GM08714 (cell line): ENCODE data around the gene FCAMR.

ENCODE experiments used
- H3K4me3 ChIP-seq: fragments of 200-500 bp; sonication (Bioruptor generic); 2 replicates; pipeline ENCODE4 v1.5.1; 2014; ENCODE audit warnings: mild to moderate bottlenecking, low read length, inconsistent platforms
- ZNF274 ChIP-seq: IDR thresholded peaks from 2 replicates; pipeline ENCODE4 v1.6.1; 2012; ENCODE audit warnings: mild to moderate bottlenecking, low read depth, low read length

Gene FCAMR

GRCh38 chr1:207004931-207005830 is 34.9 kb upstream of the FCAMR start:
- no peak for TF ChIP-seq ZNF274
- H3K4me3 ChIP-seq = no peak overlapping the region

- no peak for TF ChIP-seq ZNF274
- no peak overlapping the region for H3K4me3 ChIP-seq
Measured at GRCh38 chr1:207003210-207003609, 33.0 kb upstream of the FCAMR start.

- H3K4me3 ChIP-seq = no peak overlapping the region
- TF ChIP-seq ZNF274 = no peak
Measured at GRCh38 chr1:207002724-207003146, 32.5 kb upstream of the FCAMR start.

DNA sequence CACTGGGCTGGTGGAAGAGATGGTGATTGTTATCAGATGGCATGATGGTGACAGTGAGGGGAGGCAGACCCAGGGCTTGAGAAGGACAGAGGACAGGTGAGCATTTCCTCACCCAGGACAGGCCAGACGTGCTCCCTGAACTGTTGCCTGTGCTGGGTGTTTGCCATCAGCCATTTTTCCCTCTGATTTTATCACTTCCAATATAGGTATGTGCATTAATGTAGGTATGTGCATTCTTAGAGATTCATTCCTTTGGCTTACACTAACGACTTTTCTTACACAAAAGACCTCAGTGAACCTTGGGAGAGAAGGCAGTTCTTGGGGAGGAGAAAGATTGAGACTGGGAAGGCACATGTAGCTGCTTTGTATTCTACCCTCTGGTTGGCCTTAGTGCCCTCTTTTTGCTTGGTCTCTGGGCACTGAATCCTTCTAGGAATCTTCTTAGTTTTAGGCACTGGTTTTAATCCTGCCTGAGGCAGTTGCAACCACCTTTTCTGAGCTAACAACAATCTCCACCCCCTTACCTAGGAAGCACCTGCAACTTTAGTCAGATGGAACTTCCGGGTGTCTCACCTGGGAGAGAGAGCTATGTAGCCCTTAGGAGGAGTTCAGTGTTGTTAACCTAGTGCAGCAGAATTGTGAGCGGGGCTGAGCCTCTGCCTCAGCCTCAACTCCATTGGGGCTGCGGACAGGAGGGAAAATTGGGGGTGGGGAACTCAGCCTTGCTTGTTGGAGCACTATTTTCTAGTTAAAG is 31.4 kb upstream of the FCAMR start:
- H3K4me3 ChIP-seq = no peak overlapping the region
- TF ChIP-seq ZNF274 = no peak

DNA sequence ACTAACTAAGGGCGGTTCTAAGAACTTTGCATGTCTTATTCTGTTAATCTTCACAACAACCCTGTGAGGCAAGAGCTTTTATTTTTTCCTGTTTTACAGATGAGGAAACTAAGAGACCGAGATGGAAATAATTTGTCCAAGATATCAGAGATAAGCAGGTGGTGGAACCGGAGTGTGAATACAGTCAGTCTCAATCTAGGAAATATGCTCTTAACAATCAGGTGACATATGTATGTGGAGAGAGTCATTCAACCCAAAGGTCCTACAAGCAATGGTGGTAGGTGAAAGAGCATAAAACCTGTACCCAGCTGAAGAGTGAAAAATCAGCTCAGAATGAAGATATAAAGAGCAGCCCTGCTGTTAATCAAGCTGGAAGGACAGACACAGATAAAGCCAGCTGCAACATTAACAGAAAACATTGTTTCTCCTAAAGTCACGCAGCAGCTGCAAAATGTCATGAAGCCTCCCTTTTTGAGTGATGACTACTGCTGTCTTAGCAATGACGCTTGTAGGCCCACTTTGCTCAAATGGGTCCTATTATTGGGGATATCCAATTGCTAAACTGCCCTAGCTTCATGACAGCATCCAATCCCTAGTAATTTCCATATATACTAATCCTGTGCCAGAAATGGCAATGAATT is 30.5 kb upstream of the FCAMR start:
- H3K4me3 ChIP-seq = no peak overlapping the region
- TF ChIP-seq ZNF274 = no peak

GRCh38 chr1:206998816-206999215 is 28.6 kb upstream of the FCAMR start:
- TF ChIP-seq ZNF274 = no peak
- H3K4me3 ChIP-seq = no peak overlapping the region

GRCh38 chr1:206992790-206993189 is 22.5 kb upstream of the FCAMR start:
- H3K4me3 ChIP-seq = no peak overlapping the region
- TF ChIP-seq ZNF274 = no peak

DNA sequence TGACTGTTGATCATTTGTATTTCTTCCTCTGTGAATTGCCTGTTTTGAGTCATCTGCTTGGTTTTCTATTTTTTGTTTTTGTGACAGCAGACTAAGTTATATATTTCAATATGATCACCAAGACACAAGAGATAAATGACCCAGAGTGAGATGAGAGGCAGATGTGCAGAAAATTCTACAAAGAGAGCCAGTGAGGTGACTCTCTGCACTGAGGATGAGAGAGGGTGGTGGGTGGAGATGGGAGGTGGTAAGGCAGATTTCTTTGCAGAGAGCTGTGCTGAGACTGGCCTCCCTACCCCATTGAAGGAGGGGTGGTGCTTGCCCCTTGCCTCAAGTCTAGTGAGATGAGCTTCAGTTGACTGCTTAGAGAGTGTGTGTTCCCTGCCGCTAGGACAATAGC is 17.6 kb upstream of the FCAMR start:
- H3K4me3 ChIP-seq = no peak overlapping the region
- TF ChIP-seq ZNF274 = no peak

DNA sequence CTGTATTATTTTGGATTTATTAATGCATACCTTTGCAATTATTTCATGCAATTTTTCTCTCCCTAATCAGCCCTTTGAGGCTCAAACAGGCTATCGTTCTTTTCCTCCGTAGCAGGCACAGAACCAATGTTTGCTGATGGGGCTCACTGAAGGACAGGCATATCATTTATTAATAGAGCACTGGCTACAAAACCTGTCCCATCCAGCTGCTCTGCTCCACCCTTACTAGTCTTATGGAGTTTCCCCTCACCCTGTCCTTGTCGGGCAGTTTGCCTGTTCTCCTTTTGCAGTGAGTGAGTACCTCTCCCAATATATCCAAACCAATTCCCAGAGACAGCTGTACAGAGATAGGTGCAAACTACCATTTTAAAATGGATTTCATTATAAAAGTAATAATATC is 16.6 kb upstream of the FCAMR start:
- TF ChIP-seq ZNF274 = no peak

DNA sequence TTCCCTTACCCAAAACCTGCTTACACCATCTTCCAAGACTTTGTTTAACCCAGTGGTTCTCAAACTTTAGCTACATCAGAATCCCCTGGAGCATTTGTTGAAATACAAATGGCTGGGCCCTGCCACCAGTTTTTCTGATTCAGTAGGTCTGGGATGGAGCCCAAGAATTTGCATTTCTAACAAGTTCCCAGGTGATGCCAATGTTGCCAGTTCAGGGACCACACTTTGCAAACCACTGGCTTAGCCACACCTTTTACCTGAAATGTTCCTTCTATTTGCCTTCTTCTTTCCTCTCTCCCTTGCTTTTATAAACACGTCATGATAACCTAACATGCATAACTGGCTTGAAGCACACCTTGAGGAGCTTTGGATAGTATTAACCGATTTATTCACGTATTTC is 16.1 kb upstream of the FCAMR start:
- H3K4me3 ChIP-seq = no peak overlapping the region
- no peak for TF ChIP-seq ZNF274

More for the DNA sequence above, 16.6 kb upstream of the FCAMR start:
- no peak overlapping the region for H3K4me3 ChIP-seq

DNA sequence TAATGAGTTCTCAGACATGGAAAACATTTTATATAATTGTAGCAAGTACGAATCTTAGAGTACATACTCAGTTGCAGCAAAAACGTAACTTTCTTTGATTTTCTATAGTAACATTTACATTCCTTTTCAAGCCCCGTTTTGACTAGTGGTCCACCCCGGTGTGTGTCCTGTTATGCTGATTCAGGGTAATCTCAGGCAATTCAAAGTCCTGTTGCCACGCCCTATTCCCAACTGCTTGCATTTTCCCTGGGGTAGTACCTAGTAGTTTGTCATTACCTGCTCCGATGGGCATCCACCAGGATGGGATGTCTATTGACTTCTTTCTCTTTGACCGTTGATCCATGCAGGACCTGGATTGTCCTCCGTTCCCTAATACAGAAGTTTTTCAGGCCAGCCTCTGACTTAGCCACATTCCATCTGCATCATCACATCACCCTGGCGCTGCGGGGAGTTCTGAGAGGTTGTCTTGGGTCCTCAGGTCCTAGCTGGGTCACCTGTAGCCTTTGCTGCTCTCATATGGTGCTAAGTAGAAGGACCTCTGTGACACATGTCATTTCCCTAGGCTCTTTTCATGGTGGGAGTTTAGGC is 15.0 kb upstream of the FCAMR start:
- no peak overlapping the region for H3K4me3 ChIP-seq
- TF ChIP-seq ZNF274 = no peak

GRCh38 chr1:206982216-206982615 is 12.0 kb upstream of the FCAMR start:
- no peak overlapping the region for H3K4me3 ChIP-seq
- TF ChIP-seq ZNF274 = no peak

- H3K4me3 ChIP-seq = no peak overlapping the region
- TF ChIP-seq ZNF274 = no peak
Measured at GRCh38 chr1:206979379-206980043, 9.3 kb upstream of the FCAMR start.

DNA sequence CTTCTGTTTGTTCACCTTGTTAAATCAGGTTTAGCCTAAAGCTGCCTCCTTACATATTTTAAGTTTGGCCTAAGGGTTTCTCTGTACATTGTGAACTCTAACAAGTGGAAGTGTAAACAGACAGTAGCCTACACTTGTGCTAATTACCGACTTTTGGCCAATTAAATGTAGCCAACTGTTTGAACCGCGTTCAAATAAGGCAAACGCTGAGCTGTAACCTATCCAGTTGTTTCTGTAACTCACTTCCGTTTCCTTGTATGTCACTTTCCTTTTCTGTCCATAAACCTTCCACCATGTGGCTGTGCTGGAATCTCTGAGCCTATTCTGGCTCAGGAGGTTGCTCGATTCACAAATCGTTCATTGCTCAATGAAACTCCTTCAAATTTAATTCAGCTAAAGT is 8.0 kb upstream of the FCAMR start:
- no peak for TF ChIP-seq ZNF274

GRCh38 chr1:206975306-206975705 is 5.0 kb upstream of the FCAMR start:
- H3K4me3 ChIP-seq = no peak overlapping the region
- no peak for TF ChIP-seq ZNF274

More for the DNA sequence above, 8.0 kb upstream of the FCAMR start:
- H3K4me3 ChIP-seq = no peak overlapping the region
